ENCODE data around the gene URI1. TPM values are rescaled to one million over a fixed set of nuclear protein-coding genes. Genes with fewer than 3 reads are reported as not detected.

Gene URI1
- total RNA-seq, 4 donors from 2014 or later, result 52.2 to 63.2 (median 58.6) TPM

GRCh38 chr19:29927944-29928625, 14.0 kb upstream of the URI1 start:
- no peak for ATAC-seq (ENCODE audit: low FRiP score)
- no peak for DNase-seq (ENCODE audit: low spot score)
- no peak for TF ChIP-seq CTCF (IDR thresholded peaks at IDR 0.05)

- TF ChIP-seq CTCF (IDR thresholded peaks at IDR 0.05), result no peak
- no peak for ATAC-seq (ENCODE audit: low FRiP score)
- DNase-seq (ENCODE audit: low spot score), result no peak
Measured at GRCh38 chr19:29928831-29929230, 13.2 kb upstream of the URI1 start.

GRCh38 chr19:29934257-29934656, 7.8 kb upstream of the URI1 start:
- DNase-seq (ENCODE audit: low spot score) (no peak), ATAC-seq (ENCODE audit: low FRiP score) (no peak)
- no peak for TF ChIP-seq CTCF (IDR thresholded peaks at IDR 0.05)

- ATAC-seq (ENCODE audit: low FRiP score), result no peak
- TF ChIP-seq CTCF (IDR thresholded peaks at IDR 0.05), result no peak
- DNase-seq (ENCODE audit: low spot score), result no peak
Measured at GRCh38 chr19:29934781-29935180, 7.3 kb upstream of the URI1 start.

- no peak for TF ChIP-seq CTCF (IDR thresholded peaks at IDR 0.05)
- ATAC-seq (ENCODE audit: low FRiP score) (no peak), DNase-seq (ENCODE audit: low spot score) (no peak)
Measured at GRCh38 chr19:29936409-29936808, 5.6 kb upstream of the URI1 start.

- no peak for TF ChIP-seq CTCF (IDR thresholded peaks at IDR 0.05)
- DNase-seq (ENCODE audit: low spot score) (no peak), ATAC-seq (ENCODE audit: low FRiP score) (no peak)
Measured at GRCh38 chr19:29939628-29940027, 2.4 kb upstream of the URI1 start.

GRCh38 chr19:29940971-29941585, 961 bp upstream of the URI1 start:
- ATAC-seq (ENCODE audit: low FRiP score), result no peak
- DNase-seq (ENCODE audit: low spot score), result no peak
- no peak for TF ChIP-seq CTCF (IDR thresholded peaks at IDR 0.05)

Data from omental fat pad (tissue), 4 donors.